Naive B cell (primary cell): Measurements from ENCODE around the gene KIF3A. TPM values are rescaled to one million over a fixed set of nuclear protein-coding genes. Genes with fewer than 3 reads are reported as not detected.

Source experiments
- ATAC-seq, 2 donors: fragments of 150-1000 bp; cut with Tn5 transposase; 2 replicates each; pipeline ENCODE4 v1.10.0; 2021; ENCODE audit warnings: low read depth in 2 of 2, mild to moderate bottlenecking in 2 of 2, moderate library complexity in 2 of 2
- DNase-seq: peaks from one replicate; pipeline ENCODE4 v3.0.0; 2022
- H3K27ac Mint-ChIP-seq, 6 donors: one replicate each; pipeline ENCODE4 v1.8.0; 2020 to 2022; ENCODE audit warnings: mild to moderate bottlenecking in 6 of 6, mixed read lengths in 6 of 6, moderate library complexity in 5 of 6, inconsistent platforms in 2 of 6
- H3K27me3 Mint-ChIP-seq, 3 donors: one replicate each; pipeline ENCODE4 v1.8.0; 2021 to 2022; ENCODE audit warnings: mixed read lengths in 3 of 3, mild to moderate bottlenecking in 1 of 3
- H3K36me3 Mint-ChIP-seq, 2 donors: one replicate each; pipeline ENCODE4 v1.8.0; 2020 to 2022; ENCODE audit warnings: mixed read lengths in 2 of 2, inconsistent platforms in 1 of 2, mild to moderate bottlenecking in 1 of 2
- H3K4me1 Mint-ChIP-seq, 3 donors: one replicate each; pipeline ENCODE4 v1.8.0; 2020 to 2022; ENCODE audit warnings: mixed read lengths in 3 of 3, inconsistent platforms in 1 of 3, mild to moderate bottlenecking in 1 of 3, moderate library complexity in 1 of 3
- H3K4me3 Mint-ChIP-seq, 8 donors: one replicate each; pipeline ENCODE4 v1.8.0; 2020 to 2022; ENCODE audit warnings: mild to moderate bottlenecking in 8 of 8, mixed read lengths in 8 of 8, moderate library complexity in 8 of 8, inconsistent platforms in 2 of 8
- H3K9me3 Mint-ChIP-seq, 7 donors: one replicate each; pipeline ENCODE4 v1.8.0; 2020 to 2022; ENCODE audit warnings: mixed read lengths in 7 of 7, mild to moderate bottlenecking in 5 of 7, inconsistent platforms in 2 of 7, moderate library complexity in 1 of 7
- polyA plus RNA-seq, 6 donors: library from polyadenylated mRNA; unstranded; fragments of 300-500 nt; fragmentation: Illumina TruSeq; gene quantifications; one replicate each; pipeline ENCODE4 v1.2.3, GENCODE V29; 2021; ENCODE audit warnings: low read depth in 6 of 6

KIF3A gene
- polyA plus RNA-seq, 6 donors from 2014 or later = 4.3 to 10.2 (median 7.3) TPM

DNA sequence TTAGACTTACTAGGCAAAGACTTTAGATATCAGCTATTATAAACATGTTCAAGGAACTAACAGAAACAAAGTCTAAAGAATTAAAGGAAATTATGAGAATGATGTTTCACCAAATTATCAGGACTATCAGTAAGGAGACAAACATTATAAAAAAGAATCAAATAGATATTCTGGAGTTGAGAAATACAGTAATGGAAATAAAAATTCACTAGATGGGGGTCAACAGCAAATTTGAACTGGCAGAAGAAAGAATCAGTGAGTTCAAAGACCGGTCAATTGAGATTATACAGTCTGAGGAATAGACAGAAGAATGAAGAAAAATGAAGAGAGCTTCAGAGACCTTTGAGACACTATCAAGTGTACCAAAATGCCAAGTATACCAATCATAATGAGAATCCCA lies 89.0 kb downstream of the KIF3A start:
- H3K27ac Mint-ChIP-seq = peak overlapping the region in 1 of 6 donors; percentile 5
- ATAC-seq (no peak), DNase-seq (no peak)
- H3K36me3 Mint-ChIP-seq = peaks cover 6 to 24% of the 10 kb centered on the region in 2 donors
- H3K9me3 Mint-ChIP-seq = peaks cover 10 to 28% (median 18%) of the 10 kb centered on the region in 7 donors
- H3K4me1 Mint-ChIP-seq = peaks cover 0 to 6% (median 0%) of the 10 kb centered on the region in 3 donors
- H3K27me3 Mint-ChIP-seq = peaks cover under 1 to 11% (median 2%) of the 10 kb centered on the region in 3 donors
- peak overlapping the region in 1 of 8 donors; percentile 8 for H3K4me3 Mint-ChIP-seq

DNA sequence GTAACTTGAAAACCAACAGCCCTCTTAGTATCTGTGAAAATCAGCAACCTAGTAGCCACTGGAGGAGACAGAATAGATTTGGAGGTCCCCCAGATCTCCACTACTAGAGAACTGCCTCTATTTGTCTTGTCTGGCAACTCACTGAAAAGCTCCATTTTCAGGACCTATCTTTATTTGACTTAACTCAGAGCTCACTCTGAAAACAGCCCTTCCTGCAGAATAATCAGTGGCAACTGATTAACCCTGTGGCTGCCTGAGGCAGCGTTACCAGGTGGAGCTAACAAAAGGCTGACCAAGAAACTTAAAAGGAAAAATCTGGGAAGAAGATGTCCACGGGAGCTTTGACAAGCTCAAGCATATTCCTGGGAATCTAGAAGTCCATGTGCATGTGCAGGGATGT lies 89.9 kb downstream of the KIF3A start:
- peak overlapping the region in 1 of 6 donors; percentile 65 for H3K27ac Mint-ChIP-seq
- peaks cover 0 to 6% (median 0%) of the 10 kb centered on the region in 3 donors for H3K4me1 Mint-ChIP-seq
- peaks cover 14 to 33% of the 10 kb centered on the region in 2 donors for H3K36me3 Mint-ChIP-seq
- peaks cover 10 to 28% (median 18%) of the 10 kb centered on the region in 7 donors for H3K9me3 Mint-ChIP-seq
- no peak for DNase-seq
- ATAC-seq = no peak
- H3K27me3 Mint-ChIP-seq = peaks cover 0 to 11% (median 0%) of the 10 kb centered on the region in 3 donors
- H3K4me3 Mint-ChIP-seq = no peak overlapping the region

DNA sequence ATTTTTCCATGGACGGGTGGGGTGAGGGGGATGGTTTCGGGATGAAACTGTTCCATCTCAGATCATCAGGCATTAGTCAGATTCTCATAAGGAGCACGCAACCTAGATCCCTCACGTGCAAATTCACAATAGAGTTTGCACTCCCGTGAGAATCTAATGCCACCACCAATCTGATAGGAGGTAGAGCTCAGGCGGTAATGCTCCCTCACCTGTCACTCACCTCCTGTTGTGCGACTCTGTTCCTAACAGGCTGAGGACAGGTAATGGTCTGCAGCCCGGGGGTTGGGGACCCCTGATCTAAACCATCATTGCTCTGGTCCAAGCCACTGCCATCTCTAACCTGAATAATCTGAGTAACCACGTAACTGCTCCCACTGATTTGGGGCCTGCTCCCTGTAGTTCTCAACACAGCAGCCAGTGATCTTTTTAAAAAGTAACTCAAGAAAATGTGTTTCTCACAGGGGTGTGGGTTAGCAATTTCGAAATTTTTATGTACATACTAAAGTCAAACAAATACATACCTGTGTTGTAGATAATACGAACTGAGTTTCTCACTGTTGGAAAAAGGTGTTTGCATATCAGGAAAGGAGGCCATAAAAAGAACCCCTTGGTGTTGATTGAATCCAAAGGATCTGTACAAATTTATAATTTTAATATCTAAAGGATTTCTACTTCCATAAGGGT lies 90.6 kb downstream of the KIF3A start:
- no peak for DNase-seq
- peaks cover 0 to 6% (median 0%) of the 10 kb centered on the region in 3 donors for H3K4me1 Mint-ChIP-seq
- no peak overlapping the region for H3K27ac Mint-ChIP-seq
- no peak overlapping the region for H3K4me3 Mint-ChIP-seq
- peaks cover 10 to 28% (median 18%) of the 10 kb centered on the region in 7 donors for H3K9me3 Mint-ChIP-seq
- H3K27me3 Mint-ChIP-seq = peaks cover 0 to 5% (median 0%) of the 10 kb centered on the region in 3 donors
- ATAC-seq = no peak
- H3K36me3 Mint-ChIP-seq = peaks cover 21 to 34% of the 10 kb centered on the region in 2 donors

DNA sequence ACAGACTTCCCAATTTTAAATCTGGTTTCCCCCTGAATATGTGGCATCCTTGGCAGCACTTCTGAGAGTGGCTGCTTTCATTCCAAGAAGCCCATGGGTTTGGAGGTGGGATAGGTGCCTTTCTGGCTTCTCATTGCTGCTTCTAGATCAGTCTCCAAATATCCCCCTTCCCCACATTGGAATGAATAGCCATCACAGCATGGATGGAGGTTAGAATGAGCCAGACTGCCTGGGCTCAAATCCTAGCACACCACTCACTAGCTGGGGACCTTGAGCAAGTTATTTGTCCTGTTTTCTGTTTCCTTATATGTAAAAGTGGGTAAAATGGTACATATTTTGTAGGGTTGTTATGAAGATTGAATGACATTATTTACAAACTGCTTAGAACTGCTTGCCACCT lies 93.2 kb downstream of the KIF3A start:
- ATAC-seq (no peak), DNase-seq (no peak)
- Mint-ChIP-seq H3K27ac (peak overlapping the region in 2 of 6 donors; percentile 56 to 74), H3K9me3 (peaks cover 8 to 20% (median 16%) of the 10 kb centered on the region in 7 donors), H3K36me3 (peaks cover 34% of the 10 kb centered on the region in 2 donors), H3K4me3 (no peak overlapping the region), H3K4me1 (peaks cover 0 to 6% (median 0%) of the 10 kb centered on the region in 3 donors), H3K27me3 (no peaks in the 10 kb centered on the region)

Other genes starting within 250 kb of the KIF3A start
- 100 to 1,000 TPM; 228 to 332 (median 296) TPM for gene IRF1, start 246.8 kb downstream of the KIF3A start, polyA plus RNA-seq
- gene IL5, start 194.0 kb downstream of the KIF3A start, polyA plus RNA-seq = not detected
- 10 to 100 TPM; 10.1 to 33.5 (median 19.9) TPM for gene RAD50, start 180.6 kb downstream of the KIF3A start, polyA plus RNA-seq
- not detected for gene IL13, start 79.4 kb downstream of the KIF3A start, polyA plus RNA-seq
- gene IL4, start 63.6 kb downstream of the KIF3A start, polyA plus RNA-seq = not detected
- not detected for gene CCNI2, start 9.9 kb upstream of the KIF3A start, polyA plus RNA-seq
- gene SEPTIN8, start 39.7 kb upstream of the KIF3A start, polyA plus RNA-seq = under 1 TPM in 4 of 6 donors, not detected in 2; 0.11 to 0.27 (median 0.22) TPM
- gene SOWAHA, start 75.8 kb upstream of the KIF3A start, polyA plus RNA-seq = not detected
- gene SHROOM1, start 93.1 kb upstream of the KIF3A start, polyA plus RNA-seq = under 1 TPM in 1 of 6 donors, not detected in 5; 0.26 TPM
- under 1 TPM in 2 of 6 donors, not detected in 4; 0.14 to 0.45 TPM for gene GDF9, start 128.9 kb upstream of the KIF3A start, polyA plus RNA-seq
- 100 to 1,000 TPM; 413 to 500 (median 433) TPM for gene UQCRQ, start 129.1 kb upstream of the KIF3A start, polyA plus RNA-seq
- gene LEAP2, start 136.1 kb upstream of the KIF3A start, polyA plus RNA-seq = 1 to 10 TPM; 1.6 to 3.2 (median 2.2) TPM
- 10 to 100 TPM; 44.4 to 79.0 (median 52.1) TPM for gene AFF4, start 226.1 kb upstream of the KIF3A start, polyA plus RNA-seq